ENCODE data around the gene FAM174C. TPM values are rescaled to one million over a fixed set of nuclear protein-coding genes. Genes with fewer than 3 reads are reported as not detected.

FAM174C gene
- 10 to 100 TPM in 4 of 5 donors, 1 to 10 TPM in 1; 8.9 to 32.2 (median 17.2) TPM for polyA plus RNA-seq (ENCODE audit: insufficient read depth in 1 of 5, insufficient read length in 5 of 5, low replicate concordance in 1 of 5)
- long read RNA-seq, donor 1, transcript C19orf24-201 (3 exons, 983 nt) = major isoform, 12 of 24 reads
- long read RNA-seq, donor 1, partial matches to known transcripts = 10 of 24 reads
- long read RNA-seq, donor 1, other reads (novel, unspliced or antisense) = 0 of 24 reads
- long read RNA-seq, donor 2, transcript C19orf24-201 (3 exons, 983 nt) = major isoform, 6 of 7 reads
- long read RNA-seq, donor 2, partial matches to known transcripts = 0 of 7 reads
- long read RNA-seq, donor 2, other reads (novel, unspliced or antisense) = 0 of 7 reads
- long read RNA-seq, donor 3, transcript C19orf24-201 (3 exons, 983 nt) = major isoform, 8 of 17 reads
- long read RNA-seq, donor 3, partial matches to known transcripts = 5 of 17 reads
- long read RNA-seq, donor 3, other reads (novel, unspliced or antisense) = 0 of 17 reads
- long read RNA-seq, donor 4, transcript C19orf24-201 (3 exons, 983 nt) = major isoform, 7 of 9 reads
- long read RNA-seq, donor 4, partial matches to known transcripts = 0 of 9 reads
- long read RNA-seq, donor 4, other reads (novel, unspliced or antisense) = 0 of 9 reads
- long read RNA-seq, donor 5, transcript C19orf24-201 (3 exons, 983 nt) = major isoform, 13 of 15 reads
- long read RNA-seq, donor 5, partial matches to known transcripts = 0 of 15 reads
- long read RNA-seq, donor 5, other reads (novel, unspliced or antisense) = 0 of 15 reads
- long read RNA-seq, donor 6, transcript C19orf24-201 (3 exons, 983 nt) = major isoform, 18 of 27 reads
- long read RNA-seq, donor 6, partial matches to known transcripts = 6 of 27 reads
- long read RNA-seq, donor 6, other reads (novel, unspliced or antisense) = 0 of 27 reads
- long read RNA-seq, donor 7, transcript C19orf24-201 (3 exons, 983 nt) = major isoform, 9 of 16 reads
- long read RNA-seq, donor 7, partial matches to known transcripts = 6 of 16 reads
- long read RNA-seq, donor 7, other reads (novel, unspliced or antisense) = 0 of 16 reads
- long read RNA-seq, donor 8, transcript C19orf24-201 (3 exons, 983 nt) = major isoform, 6 of 7 reads
- long read RNA-seq, donor 8, partial matches to known transcripts = 0 of 7 reads
- long read RNA-seq, donor 8, other reads (novel, unspliced or antisense) = 0 of 7 reads

DNA sequence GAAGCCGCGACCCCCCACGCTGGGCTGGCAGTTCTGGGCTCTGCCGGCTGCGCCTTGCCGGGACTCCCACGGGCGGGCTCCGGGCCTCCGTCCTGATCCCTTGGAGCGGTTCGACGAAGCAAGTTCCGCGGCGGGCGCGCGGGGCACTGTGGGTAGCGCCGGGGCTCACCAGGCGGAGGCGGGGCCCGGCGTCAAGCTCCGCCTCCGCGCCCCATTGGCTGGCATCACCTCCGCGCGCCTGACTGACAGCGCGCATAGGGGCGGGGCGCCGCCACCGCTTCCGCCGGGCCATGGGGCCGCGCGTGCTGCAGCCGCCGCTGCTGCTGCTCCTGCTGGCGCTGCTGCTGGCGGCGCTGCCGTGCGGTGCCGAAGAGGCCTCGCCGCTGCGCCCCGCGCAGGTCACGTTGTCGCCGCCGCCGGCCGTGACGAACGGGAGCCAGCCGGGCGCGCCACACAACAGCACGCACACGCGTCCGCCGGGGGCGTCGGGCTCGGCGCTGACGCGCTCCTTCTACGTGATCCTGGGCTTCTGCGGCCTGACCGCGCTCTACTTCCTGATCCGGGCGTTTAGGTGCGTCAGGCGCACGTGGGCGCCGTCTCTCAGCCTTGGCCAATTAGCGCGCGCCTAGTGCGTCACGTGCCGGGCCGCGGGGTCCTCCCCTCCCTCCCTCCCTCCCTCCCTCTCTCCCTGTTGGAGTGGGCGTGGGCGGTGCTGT is at the start of gene FAM174C:
FAM174C (plus strand) TSS at position 271 of the 716 bp plus-strand sequence; CDS start at position 291, 20 bp downstream.
- peak; percentile 94 for DNase-seq

DNA sequence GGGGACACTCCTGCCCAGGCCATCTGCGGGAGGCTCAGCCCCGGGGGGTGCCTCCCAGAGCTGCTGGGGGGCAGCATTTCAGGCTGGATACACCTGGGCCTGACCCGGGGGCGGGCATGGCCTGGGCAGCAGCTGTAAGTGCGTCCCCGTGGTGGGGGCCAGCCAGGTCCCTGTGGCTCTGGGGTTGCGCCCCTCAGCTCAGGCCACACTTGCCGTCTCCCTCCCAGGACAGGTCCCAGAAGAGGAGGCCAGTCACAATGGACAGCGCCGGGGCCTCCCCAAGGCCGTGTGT is 49.2 kb upstream of the FAM174C start:
- no peak for DNase-seq

DNA sequence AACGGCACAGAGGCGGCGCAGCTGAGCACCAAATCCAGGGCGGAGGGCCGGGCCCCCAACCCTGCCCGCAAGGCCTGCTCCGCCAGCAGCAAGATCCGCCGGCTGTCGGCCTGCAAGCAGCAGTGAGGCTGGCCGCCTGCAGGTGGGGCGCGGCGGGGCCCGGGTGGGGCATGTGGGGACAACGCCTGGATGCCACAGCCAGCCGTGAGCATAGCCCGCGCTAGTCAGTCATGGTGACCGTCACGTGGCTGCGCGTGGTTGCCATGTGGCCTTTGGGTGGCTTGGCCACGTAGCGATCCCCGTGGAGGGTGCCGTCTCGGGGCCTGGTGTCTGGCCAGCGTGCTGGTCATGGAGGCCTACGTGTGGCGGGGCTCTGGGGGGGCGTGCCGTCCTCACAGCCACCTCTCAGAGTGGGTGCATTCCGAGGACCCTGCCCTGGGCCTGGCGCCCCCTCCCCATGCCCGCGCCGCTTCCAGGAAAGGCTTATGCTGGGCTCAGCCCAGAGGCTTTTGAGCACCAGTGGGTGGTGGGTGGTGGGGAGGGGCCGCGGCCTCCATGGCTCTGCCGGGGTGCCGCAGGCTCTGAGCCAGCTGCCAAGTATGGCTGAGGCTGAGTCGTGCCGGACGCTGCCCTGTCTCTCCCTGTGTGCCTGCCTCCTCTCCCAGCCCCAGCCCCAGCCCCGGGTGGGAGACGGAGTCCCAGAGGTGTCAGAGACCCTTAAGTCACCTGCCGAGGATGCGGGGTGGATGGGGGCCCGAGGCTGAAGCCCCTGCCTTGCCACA is 48.6 kb upstream of the FAM174C start:
- DNase-seq = no peak

DNA sequence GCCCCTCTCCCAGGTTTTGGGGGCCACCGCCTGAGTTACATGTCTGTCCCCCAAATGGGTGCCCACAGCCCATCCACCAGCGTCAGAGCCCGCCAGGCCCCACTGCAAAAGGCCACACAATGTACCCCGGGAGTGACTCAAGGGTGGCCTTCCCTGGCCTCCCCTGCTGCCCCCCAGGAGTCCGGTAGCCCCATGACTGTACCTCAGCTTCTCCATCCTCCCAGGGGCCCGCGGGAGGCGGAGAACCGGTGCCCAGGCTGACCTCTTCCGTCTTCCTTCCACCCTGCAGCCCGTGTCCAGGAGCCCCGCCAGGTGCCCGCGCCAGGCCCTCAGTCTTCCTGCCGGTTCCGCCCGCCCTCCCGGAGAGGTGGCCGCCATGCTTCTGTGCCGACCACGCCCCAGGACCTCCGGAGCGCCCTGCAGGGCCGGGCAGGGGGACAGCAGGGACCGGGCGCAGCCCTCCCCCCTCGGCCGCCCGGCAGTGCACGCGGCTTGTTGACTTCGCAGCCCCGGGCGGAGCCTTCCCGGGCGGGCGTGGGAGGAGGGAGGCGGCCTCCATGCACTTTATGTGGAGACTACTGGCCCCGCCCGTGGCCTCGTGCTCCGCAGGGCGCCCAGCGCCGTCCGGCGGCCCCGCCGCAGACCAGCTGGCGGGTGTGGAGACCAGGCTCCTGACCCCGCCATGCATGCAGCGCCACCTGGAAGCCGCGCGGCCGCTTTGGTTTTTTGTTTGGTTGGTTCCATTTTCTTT is 47.9 kb upstream of the FAM174C start:
- no peak for DNase-seq

DNA sequence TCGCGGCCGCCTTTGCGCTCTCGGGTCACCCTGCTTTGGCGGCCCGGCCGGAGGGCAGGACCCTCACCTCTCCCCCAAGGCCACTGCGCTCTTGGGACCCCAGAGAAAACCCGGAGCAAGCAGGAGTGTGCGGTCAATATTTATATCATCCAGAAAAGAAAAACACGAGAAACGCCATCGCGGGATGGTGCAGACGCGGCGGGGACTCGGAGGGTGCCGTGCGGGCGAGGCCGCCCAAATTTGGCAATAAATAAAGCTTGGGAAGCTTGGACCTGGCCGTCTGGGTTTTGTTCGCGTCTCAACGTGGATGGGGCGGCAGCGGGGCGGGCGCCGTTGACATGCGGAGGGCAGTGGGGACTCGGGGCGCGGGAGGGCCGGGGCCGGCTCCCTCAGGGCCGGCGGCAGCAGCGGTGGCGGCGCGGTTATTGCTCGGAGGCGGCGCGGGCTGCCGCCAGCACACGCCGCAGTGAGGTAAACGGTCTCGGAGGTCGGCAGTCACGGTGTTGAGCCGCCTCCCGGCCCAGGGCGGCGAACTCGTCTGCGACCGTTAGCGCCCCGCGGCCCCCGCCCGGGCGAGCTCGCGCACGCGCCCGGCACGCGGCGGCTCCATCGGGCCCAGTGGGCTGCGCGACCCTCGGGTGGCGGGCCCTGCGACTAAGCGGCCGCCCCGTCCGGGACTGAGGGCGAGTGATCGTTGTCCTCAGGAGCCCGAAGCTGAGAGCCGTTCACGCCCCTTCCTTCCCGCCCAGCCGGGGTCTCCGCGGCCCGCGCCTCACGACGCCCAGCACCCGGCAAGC is 47.0 kb upstream of the FAM174C start:
- DNase-seq = no peak

DNA sequence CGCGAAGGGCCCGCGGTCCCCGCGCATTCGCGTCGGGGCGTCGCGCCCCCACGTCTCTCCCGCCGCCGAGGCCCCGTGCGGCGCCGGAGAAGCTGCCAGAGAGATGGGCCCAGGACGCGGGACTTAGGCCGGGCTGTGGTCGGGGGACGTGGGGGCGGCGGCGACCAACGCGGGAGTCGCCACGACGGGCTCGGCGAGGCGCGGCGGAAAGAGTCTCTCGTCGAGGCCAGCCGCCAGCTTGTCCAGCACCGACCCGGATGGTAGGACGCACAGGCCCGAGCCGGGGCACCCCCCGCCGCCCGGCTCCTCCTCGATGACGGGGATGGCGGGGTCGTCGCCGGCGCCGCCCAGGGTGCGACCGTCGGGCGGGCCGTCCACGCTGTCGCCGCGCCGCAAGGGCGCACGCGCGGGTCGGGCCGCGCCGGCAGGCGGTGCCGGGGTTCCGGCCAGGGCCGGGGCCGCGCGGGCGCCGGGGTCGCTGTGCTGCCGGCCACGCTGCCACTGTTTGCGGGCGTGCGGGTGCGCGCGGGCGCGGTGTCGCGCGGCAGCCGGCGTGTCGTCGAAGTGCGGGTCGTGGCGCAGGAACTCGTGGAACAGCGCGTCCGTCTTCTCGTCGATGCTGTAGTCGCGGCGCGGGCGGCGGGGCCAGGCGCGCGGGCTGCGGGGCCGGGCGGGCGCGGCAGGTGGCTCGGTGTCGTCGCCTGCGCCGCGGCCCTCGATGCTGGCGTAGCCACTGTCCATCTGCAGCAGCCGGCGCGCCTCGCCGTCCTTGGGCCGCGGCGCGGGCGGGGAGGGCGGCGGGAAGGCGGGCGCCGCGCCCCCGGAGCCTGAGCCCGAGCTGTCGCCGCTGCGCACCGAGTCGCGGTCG is 46.0 kb upstream of the FAM174C start:
- DNase-seq = no peak

DNA sequence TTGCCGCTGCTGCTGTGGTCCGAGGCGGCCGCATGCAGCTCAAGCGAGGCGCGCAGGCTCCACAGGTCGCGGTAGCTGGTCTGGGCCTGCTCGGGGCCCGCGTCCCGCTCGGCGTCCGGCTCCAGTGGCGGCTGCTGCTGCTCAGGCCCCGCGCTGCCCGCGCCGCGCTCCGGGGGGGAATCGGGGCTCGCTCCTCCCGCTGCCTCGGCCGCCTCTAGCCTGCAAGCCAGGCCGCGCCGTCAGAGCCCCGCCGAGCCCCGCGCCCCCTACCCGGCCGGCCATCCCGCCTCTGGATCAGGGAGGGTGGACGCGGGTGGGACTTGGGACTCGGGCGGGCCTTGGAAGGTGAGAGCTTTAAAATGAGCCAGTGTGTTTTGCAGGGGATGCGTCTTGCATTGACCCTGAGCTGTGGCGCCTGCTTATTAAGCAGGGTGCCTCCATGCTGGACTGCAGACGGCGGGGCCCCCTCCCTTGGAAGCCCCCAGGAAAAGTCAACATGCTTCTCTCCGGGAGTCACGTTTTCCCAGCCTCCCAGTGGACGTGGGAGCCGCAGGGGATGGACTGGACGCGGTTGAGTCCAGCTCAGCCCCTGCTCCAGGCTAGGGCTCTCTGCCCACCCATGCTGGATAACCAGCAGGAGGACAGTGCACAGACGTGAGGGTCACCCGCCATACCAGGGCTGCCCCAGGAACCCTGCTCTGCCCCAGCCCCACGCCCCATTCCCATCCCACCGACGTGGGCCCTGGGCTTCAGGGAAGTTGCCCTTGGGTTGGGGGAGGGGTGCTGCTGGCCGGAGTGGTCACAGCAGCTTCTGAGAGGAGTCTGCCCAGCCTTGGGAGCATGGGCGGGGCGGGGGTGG is 45.2 kb upstream of the FAM174C start:
- DNase-seq = no peak

DNA sequence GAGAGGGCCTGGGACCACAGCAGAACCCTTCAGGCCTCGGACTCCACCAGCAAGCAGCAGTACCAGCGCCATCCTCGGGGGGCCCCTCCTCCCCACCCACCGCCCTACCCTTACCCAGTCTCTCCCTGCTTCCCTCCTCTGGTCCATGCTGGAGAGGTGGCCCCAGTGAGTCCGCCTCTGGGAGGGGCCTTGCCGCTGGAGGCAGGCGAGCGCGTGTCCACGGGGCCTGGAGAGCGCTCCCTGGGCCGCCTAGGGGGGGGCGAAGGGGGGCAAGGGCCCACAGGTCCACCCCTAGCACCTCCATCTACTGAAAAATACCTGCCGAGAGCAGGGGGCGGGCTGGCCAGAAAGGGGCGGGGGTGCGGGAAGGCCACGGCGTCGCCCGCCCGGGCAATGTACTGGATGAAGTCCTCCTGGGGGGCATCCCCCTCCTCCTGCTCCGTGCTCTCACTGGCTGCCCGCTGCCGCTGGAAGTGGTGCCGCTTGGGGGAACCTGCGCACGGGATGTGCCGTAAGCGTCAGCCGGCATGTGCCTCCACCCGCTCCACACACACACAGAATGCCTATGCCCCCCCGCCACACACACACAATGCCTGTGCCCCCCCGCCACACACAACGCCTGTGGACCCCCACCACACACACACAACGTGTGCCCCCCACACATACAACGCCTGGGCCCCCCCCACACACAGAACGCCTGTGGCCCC is 44.4 kb upstream of the FAM174C start:
- no peak for DNase-seq

DNA sequence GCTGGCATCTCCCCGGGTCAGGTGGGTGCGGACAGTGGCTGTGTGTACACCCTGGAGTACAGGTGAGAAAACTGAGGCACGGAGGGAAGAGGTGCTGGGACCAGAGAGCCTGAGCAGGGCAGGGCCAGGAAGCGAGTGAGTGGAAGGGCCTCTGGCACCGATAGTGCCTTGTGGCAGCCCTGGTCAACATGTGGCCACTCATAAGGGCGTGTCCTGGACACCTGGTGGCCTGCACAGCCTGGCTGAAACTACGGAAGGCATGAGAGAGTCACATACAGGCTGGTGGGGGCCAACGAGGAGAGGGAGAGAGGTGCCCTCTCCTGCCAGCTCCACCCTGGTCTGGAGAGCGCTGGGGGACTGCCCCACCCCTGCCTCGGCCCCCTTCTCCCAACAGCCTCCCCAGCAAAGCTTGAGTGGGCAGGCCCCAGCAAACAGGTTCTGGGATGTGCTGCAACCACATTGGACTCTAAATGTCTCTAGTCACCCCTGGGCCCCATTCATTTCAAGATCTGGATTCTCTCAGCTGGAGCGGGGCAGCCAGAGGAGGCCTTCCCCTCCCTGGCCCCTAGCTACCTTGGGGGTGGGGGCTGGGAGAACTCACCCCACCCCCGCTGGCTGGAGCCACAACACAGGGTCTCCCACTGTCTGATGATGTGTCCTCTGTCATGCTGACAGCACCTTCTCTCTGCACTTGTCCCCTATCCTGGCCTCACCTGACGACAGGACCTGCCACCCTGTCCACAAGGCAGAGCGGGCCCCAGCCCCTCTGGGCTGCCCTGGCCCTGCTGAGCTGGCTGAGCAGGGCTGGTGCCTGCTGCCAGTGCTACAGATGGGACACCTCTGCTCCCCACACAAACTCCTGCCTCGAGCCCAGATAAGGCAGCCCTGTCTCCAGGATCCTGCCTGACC is 43.3 kb upstream of the FAM174C start:
- no peak for DNase-seq

DNA sequence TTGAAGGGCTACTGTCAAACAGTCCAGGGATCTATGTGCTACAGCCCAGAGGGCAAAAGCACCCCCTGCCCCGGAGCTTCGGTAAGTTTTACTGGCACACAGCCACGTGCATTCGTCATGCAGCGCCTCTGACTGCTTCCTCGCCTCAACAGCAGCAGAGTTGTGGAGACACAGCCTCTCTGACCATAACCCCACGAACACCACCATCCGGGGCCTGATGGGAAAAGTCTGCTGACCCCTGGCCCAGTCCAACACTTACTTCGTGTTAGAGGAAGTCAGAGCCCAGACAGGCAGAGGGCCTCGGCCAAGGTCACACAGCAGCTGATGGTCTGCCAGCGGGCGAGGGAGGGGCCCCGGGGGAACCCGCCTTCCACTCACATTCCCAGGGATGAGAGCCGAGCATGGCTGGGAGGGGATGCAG is 42.7 kb upstream of the FAM174C start:
- no peak for DNase-seq

DNA sequence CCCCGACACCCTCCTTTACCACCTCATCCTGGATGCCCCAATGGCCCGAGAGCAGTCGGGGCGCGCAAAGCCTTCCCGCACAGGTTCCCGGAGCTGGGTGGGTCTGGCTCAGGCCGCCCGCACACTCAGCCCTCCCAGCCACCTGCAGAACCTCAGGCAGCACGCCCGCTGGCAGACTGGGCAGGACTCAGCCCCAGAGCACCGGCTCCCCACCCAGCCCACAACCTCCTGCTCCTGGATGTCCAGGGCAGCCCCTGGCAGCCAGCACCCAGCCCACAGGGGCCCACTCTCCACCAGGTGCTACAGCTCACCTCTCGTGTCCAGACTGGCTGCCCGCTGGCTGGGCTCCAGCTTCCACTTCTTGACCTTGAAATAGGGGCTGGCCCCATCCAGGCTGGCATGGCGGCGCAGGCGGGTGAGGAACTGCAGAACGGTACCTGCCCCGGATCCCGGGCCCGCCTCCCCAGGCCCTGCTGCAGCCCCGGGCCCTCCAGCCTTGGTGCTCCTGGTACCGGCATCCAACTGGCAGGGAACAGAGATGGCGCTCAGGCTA is 42.1 kb upstream of the FAM174C start:
- no peak for DNase-seq

DNA sequence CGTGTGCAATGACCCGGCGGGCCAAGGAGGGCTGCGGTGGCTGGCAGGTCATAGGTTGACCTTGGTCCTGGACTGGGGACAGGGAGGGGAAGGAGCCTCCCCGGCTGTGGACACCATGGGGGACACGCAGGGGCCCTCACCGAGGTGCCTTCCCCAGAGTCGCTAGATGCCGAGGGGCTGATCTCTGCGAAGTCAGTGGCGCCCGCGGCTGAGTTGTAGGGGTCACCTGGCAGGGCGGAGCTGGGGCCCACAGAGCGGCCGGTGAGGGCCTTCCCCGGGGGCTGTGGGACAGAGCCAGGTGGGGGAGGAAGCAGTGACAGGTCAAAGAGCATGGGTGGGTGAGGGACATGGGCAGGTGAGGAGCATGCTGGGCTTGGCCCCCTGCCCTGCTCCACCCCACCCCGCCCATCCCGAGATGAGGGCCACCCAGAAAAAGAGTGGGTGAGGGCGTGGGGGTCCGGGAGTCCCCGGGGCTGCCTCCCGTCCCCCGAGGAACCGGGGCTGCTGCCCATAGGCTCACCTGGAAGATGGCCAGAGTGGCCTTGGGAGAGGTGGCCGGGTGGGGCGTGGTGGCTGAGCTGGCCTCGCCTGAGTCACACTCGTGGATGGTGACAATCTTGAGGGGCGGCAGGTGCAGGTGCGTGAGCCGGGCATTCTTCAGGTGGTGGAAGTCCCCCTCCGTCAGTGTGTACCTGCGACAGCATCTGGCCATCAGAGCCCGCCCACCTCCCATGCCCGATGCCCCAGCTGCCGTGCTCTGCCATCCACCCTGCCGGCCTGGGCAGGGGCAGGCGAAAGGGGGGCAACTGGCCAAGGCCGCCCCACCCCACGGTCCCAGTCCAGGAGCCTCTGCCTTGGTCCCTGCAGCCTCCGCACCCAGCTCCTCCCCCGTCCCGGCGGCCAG is 41.0 kb upstream of the FAM174C start:
- no peak for DNase-seq

DNA sequence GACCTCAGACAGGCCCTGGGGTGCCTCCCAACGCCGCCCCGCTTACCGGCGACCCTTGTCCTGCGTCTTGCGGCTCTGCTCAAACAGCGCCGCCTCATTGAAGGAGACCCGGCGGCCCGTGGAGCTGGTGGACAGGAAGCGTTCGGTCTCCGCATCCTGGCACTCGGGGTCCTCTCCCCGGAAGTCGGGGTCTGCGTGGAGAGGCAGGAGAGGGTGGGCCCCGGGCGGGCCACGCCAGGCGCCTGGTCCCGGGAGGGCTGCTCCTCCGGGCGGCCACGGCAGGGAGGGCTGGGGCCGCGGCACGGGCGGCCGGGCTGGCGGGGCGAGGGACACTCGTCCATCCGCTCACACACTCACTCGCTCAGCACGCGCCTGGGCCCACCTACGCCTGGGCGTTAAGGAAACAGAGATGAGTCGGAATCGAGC is 40.4 kb upstream of the FAM174C start:
- DNase-seq = no peak

All from right lung (tissue), 10 donors.